GM18507 (cell line): ENCODE measurements around the gene STYXL2.

Experiments used
- DNase-seq: peaks from one replicate; pipeline ENCODE4 v3.0.0; 2011; ENCODE audit warnings: low read depth; ENCODE audit not compliant: insufficient read length; ENCODE audit errors: extremely low spot score
- FAIRE-seq: peaks from 2 replicates; lab custom pipeline; 2011; peaks lifted over from hg19 to GRCh38; lab: Jason Lieb, UNC

Gene STYXL2

DNA sequence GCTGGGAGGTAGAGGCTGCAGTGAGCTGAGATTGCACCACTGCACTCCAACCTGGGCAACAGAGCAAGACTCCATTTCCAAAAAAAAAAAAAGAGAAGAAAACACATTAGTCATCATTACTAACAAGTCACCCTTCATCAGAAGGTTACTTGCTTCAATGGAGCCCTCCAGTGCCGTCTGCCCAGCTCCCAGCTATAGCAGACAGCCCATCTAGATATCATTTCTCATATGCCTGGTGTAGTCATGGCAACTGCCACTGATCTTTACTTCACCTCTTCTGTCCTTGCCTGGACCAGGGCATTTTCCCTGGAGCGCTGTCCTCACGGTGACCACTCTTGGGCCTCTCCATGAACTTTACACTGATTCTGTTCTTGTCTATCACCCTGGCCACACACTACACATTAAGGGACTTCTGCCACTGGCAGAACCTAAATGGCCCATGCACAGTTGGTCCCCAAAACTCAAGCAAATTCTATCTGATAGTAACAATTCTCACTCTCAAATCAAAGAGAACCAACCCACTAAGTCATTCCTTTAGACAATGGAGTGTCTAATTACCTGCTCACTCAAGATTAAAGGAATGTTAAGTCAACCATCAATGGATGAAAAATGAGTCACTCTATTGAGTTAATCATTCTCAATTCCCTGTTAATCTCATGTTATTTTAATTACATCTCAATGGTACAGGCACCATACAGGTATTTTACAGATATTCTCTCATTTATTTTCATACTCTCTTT is 16.6 kb upstream of the STYXL2 start:
- DNase-seq = no peak
- FAIRE-seq = no peak

GRCh38 chr1:167077868-167078210 is 16.0 kb upstream of the STYXL2 start:
- DNase-seq = no peak
- FAIRE-seq = no peak

DNA sequence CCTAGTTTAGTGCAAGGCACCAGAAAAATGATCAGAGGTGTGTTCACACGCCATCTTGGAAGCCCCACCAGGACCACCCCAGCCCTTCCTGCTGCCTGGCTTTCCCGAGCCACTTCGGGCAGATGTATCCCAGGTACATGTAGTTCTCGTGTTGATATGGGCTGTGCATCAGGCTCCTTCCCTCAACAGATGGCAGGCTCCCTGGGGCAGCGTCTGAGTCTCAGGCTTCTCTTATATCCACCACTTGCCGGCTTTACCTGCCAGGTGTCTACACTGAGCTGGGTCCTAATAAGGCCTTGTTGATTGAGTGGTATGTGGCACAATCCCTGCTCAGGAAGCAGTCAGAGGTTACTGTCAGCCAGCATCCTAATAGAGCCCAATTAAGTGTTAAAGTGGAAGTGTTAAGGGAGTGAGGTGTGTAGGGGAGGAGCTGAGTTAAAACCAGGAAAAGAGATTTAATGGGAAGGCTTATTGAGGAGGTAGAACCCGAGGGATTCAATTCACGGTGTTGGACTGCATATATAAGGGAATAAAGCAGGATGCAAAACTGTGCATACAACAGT is 12.2 kb upstream of the STYXL2 start:
- no peak for DNase-seq
- FAIRE-seq = no peak

- DNase-seq (no peak), FAIRE-seq (no peak)
Measured at GRCh38 chr1:167082511-167083027, 11.3 kb upstream of the STYXL2 start.

- DNase-seq = no peak
- FAIRE-seq = no peak
Measured at GRCh38 chr1:167083066-167083665, 10.7 kb upstream of the STYXL2 start.

GRCh38 chr1:167083871-167084270 is 10.0 kb upstream of the STYXL2 start:
- DNase-seq = no peak
- FAIRE-seq = no peak

- DNase-seq (no peak), FAIRE-seq (no peak)
Measured at GRCh38 chr1:167084757-167085156, 9.1 kb upstream of the STYXL2 start.

DNA sequence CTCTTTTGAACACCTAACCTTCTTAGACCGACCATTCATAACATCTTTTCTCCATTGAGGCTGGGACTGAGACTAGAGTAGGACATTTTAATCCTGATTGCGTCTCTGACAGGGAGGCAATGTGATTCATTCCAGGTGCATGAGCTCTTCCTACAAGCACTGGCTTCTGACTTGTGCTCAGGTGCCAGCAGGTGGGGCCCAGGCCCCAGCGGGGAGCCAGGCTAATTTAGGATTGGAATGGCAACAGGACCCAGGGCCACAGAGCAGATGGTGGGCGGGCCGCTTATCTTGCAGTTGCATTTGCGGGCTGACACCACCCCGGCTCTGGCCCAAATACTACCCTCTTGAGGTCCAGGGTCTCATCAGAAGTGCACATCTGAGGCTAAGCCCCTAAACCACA is 7.8 kb upstream of the STYXL2 start:
- DNase-seq = no peak
- FAIRE-seq = no peak

- FAIRE-seq (no peak), DNase-seq (no peak)
Measured at GRCh38 chr1:167086768-167087167, 7.1 kb upstream of the STYXL2 start.

DNA sequence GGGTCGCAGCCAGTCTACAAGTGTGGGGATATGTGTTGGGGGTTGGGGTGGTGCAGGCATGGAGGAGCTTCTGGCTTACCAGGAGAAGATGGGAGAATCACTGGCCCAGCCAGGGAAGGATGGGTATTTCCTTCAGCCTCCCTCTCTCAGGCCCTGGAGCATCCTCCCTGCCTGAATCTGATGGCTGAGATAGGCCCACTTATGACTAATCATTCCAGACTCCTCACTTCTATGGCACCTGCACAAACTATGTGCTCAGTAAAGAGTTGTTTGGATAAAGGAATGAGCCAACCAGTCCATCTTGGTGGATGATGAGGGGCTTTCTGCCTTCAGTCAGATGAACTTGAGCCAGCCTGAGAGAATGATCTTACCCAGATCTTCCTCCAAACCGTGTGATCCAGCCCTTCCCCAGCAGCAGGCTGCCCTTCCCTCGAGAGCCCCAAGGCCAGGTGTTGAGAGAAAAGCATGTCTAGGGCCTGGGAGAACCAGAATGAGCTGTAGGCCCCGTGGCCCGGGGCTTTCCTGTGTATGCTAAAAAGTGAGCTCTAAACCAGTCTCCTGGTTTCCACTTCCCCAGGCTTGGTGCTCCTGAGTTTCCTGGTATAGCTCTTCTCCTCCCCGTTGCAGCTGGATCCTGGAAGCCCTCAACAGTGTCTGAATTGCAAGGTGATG is 5.0 kb upstream of the STYXL2 start:
- DNase-seq = no peak
- FAIRE-seq = no peak

GRCh38 chr1:167089939-167090313 is 3.9 kb upstream of the STYXL2 start:
- DNase-seq = no peak

GRCh38 chr1:167090314-167090942 is 3.4 kb upstream of the STYXL2 start, which contains the start of gene GPA33:
GPA33 (minus strand) TSS chr1:167090377; CDS start chr1:167090287, 90 bp downstream.
- FAIRE-seq = no peak
- no peak for DNase-seq

More at GRCh38 chr1:167089939-167090313, 3.9 kb upstream of the STYXL2 start:
- FAIRE-seq = no peak

GRCh38 chr1:167092653-167093052 is 1.2 kb upstream of the STYXL2 start:
- DNase-seq = no peak
- no peak for FAIRE-seq

- DNase-seq (no peak), FAIRE-seq (no peak)
Measured at GRCh38 chr1:167094690-167095089, 815 bp downstream of the STYXL2 start.

DNA sequence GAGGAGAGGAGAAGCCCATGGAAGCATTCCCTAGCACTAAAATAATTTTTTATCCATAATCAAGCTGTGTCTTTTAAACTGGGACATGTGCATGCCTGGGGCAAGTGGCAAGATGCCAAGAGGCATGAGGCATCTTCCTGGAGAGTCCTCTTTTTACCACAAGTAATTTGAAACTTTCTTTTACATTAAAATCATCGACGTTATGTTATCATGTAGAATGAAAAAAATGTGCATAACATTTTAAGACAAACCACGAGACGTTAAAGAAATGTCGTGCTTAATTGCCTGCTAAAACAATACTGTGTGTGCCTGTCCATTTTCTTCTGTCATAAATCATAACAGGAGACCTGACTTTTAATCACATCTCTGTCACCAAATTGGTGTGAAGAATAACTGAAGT is 1.5 kb downstream of the STYXL2 start:
- DNase-seq (no peak), FAIRE-seq (no peak)

- FAIRE-seq = no peak
- DNase-seq = no peak
Measured at GRCh38 chr1:167099851-167100250, 6.0 kb downstream of the STYXL2 start.

- FAIRE-seq = no peak
- no peak for DNase-seq
Measured at GRCh38 chr1:167100730-167101129, 6.9 kb downstream of the STYXL2 start.

DNA sequence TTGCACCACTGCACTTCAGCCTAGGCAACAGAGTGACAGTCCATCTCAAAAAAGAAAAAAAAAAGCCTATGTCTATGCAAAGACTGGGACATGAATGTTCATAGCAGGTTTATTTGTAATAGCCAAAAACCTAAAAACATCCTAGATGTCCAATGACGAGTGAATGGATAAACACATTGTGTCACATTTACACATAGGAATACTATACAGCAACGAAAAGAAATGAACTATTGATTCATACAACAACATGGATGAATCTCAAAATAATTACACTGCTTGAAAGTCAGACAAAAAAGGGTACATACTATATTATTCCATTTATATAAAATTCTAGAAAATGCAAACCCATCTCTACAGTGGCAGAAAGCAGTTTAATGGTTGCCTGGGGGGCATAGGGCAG is 7.9 kb downstream of the STYXL2 start:
- no peak for DNase-seq
- no peak for FAIRE-seq

GRCh38 chr1:167102906-167103573 is 9.2 kb downstream of the STYXL2 start:
- DNase-seq (no peak), FAIRE-seq (no peak)
